GM23338 (cell line): ENCODE results near the gene PJA2.

Experiments used
- EZH2 ChIP-seq: fragments of 200-600 bp; sonication (generic); IDR thresholded peaks from one replicate; pipeline ENCODE4 v1.8.0; 2017; ENCODE audit warnings: antibody characterized with exemption, mild to moderate bottlenecking, low read depth; ENCODE audit not compliant: unreplicated experiment
- JUNB ChIP-seq: IDR thresholded peaks from one replicate; pipeline ENCODE4 v1.6.1; 2016; ENCODE audit warnings: antibody characterized with exemption; ENCODE audit not compliant: unreplicated experiment
- POLR2AphosphoS5 ChIP-seq: IDR thresholded peaks from 2 replicates; pipeline ENCODE4 v1.6.1; 2016; ENCODE audit warnings: antibody characterized with exemption, low read depth
- STAT1 ChIP-seq: IDR thresholded peaks from one replicate; pipeline ENCODE4 v1.6.1; 2016; ENCODE audit warnings: antibody characterized with exemption; ENCODE audit not compliant: unreplicated experiment
- TF ChIP-seq, protein P1 (sequence below), 2 experiments: fragments of 200-600 bp in 1 of 2; sonication (generic) in 1 of 2; conservative IDR thresholded peaks; 2 replicates each; pipeline versions ENCODE4 v1.5.1 to v1.6.1; 2016 to 2017; ENCODE audit warnings: antibody characterized with exemption in 2 of 2, low read depth in 2 of 2, mild to moderate bottlenecking in 2 of 2, moderate library complexity in 1 of 2
- TF ChIP-seq, protein P2 (sequence below): IDR thresholded peaks from one replicate; pipeline ENCODE4 v1.6.1; 2018; ENCODE audit warnings: antibody characterized with exemption; ENCODE audit not compliant: unreplicated experiment

DNA sequence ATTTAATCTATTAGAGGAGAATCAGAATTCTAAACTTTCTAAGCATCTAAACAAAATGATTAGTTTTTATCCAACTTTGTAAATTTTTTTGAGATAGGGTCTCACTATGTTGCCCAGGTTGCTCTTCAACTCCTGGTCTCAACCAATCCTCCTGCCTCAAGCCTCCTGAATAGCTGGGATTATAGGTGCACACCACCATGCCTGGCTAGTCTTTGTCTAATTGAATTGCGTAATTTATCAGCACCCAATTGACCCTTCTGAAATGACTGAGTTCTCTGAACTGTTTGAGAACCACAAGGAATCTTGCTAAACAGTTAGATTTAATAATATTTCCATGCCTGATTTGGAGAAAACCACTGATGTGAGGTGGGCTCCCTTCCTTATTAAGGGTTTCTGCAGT, 75.7 kb downstream of the PJA2 start:
- TF ChIP-seq, protein P1, sequence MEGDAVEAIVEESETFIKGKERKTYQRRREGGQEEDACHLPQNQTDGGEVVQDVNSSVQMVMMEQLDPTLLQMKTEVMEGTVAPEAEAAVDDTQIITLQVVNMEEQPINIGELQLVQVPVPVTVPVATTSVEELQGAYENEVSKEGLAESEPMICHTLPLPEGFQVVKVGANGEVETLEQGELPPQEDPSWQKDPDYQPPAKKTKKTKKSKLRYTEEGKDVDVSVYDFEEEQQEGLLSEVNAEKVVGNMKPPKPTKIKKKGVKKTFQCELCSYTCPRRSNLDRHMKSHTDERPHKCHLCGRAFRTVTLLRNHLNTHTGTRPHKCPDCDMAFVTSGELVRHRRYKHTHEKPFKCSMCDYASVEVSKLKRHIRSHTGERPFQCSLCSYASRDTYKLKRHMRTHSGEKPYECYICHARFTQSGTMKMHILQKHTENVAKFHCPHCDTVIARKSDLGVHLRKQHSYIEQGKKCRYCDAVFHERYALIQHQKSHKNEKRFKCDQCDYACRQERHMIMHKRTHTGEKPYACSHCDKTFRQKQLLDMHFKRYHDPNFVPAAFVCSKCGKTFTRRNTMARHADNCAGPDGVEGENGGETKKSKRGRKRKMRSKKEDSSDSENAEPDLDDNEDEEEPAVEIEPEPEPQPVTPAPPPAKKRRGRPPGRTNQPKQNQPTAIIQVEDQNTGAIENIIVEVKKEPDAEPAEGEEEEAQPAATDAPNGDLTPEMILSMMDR (conservative IDR thresholded peaks at IDR 0.05; ENCODE audit: low read depth in 2 of 2) = no peak
- TF ChIP-seq EZH2 = no peak
- no peak for TF ChIP-seq POLR2AphosphoS5
- TF ChIP-seq, protein P2, sequence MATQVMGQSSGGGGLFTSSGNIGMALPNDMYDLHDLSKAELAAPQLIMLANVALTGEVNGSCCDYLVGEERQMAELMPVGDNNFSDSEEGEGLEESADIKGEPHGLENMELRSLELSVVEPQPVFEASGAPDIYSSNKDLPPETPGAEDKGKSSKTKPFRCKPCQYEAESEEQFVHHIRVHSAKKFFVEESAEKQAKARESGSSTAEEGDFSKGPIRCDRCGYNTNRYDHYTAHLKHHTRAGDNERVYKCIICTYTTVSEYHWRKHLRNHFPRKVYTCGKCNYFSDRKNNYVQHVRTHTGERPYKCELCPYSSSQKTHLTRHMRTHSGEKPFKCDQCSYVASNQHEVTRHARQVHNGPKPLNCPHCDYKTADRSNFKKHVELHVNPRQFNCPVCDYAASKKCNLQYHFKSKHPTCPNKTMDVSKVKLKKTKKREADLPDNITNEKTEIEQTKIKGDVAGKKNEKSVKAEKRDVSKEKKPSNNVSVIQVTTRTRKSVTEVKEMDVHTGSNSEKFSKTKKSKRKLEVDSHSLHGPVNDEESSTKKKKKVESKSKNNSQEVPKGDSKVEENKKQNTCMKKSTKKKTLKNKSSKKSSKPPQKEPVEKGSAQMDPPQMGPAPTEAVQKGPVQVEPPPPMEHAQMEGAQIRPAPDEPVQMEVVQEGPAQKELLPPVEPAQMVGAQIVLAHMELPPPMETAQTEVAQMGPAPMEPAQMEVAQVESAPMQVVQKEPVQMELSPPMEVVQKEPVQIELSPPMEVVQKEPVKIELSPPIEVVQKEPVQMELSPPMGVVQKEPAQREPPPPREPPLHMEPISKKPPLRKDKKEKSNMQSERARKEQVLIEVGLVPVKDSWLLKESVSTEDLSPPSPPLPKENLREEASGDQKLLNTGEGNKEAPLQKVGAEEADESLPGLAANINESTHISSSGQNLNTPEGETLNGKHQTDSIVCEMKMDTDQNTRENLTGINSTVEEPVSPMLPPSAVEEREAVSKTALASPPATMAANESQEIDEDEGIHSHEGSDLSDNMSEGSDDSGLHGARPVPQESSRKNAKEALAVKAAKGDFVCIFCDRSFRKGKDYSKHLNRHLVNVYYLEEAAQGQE = no peak
- no peak for TF ChIP-seq STAT1
- no peak for TF ChIP-seq JUNB
